Subcutaneous abdominal adipose tissue (tissue), 5 donors: ENCODE results near the gene VAV2.

Experiments used
- H3K27ac ChIP-seq: one replicate; pipeline ENCODE4 v1.7.0; 2013; ENCODE audit warnings: low read depth, mild to moderate bottlenecking, inconsistent platforms, low read length, moderate library complexity
- H3K27me3 ChIP-seq, 5 donors: one replicate each; pipeline ENCODE4 v1.7.0; 2013; ENCODE audit warnings: low read length in 5 of 5, inconsistent platforms in 1 of 5; ENCODE audit not compliant: control insufficient read depth in 5 of 5, insufficient read depth in 4 of 5
- H3K36me3 ChIP-seq, 5 donors: one replicate each; pipeline ENCODE4 v1.7.0; 2013; ENCODE audit warnings: low read length in 5 of 5; ENCODE audit not compliant: control insufficient read depth in 5 of 5, insufficient read depth in 5 of 5
- H3K4me1 ChIP-seq, 5 donors: one replicate each; pipeline ENCODE4 v1.7.0; 2013; ENCODE audit warnings: low read length in 5 of 5, mild to moderate bottlenecking in 3 of 5, moderate library complexity in 1 of 5; ENCODE audit not compliant: control insufficient read depth in 5 of 5, insufficient read depth in 5 of 5
- H3K4me3 ChIP-seq, 5 donors: one replicate each; pipeline ENCODE4 v1.7.0; 2013; ENCODE audit warnings: low read length in 5 of 5, low read depth in 1 of 5
- H3K9ac ChIP-seq, 5 donors: one replicate each; pipeline ENCODE4 v1.7.0; 2013; ENCODE audit warnings: low read length in 5 of 5, mild to moderate bottlenecking in 4 of 5, moderate library complexity in 3 of 5
- H3K9me3 ChIP-seq, 5 donors: one replicate each; pipeline ENCODE4 v1.7.0; 2013; ENCODE audit warnings: low read length in 5 of 5; ENCODE audit not compliant: control insufficient read depth in 5 of 5
- donor health status: healthy.
- donor health status: healthy.
- donor health status: healthy.
- donor health status: healthy.
- donor health status: healthy.

The VAV2 gene

GRCh38 chr9:133805876-133806622 is 186.1 kb downstream of the VAV2 start:
- peaks cover 0 to 48% (median 24%) of the 10 kb centered on the region in 5 donors for H3K36me3 ChIP-seq
- H3K27me3 ChIP-seq = no peaks in the 10 kb centered on the region
- H3K27ac ChIP-seq = no peak overlapping the region
- peaks cover 0 to 26% (median 19%) of the 10 kb centered on the region in 5 donors for H3K4me1 ChIP-seq
- no peaks in the 10 kb centered on the region for H3K9me3 ChIP-seq
- no peak overlapping the region for H3K4me3 ChIP-seq
- no peak overlapping the region for H3K9ac ChIP-seq

DNA sequence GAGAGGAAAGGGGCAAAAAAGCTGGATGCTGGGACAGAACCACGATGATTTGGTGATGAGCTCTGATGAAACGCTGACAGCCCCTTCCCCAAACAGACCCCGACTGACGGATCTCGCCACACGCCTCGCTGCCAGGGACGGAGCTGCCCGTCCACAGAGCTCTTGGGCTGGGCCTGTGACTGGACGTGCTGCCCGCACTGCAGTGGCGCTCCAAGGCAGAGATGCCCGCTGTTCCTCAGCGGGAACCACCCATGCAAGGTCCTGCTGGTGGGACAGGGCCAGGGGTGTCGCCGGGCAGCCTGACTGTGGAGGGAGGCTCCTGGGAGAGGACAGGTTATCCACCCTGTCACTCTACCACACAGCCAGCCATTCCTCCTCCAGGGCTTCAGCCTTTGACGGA is 187.9 kb downstream of the VAV2 start:
- no peak overlapping the region for H3K9ac ChIP-seq
- peaks cover 0 to 38% (median 19%) of the 10 kb centered on the region in 5 donors for H3K36me3 ChIP-seq
- no peak overlapping the region for H3K27ac ChIP-seq
- H3K4me1 ChIP-seq = peaks cover 0 to 26% (median 19%) of the 10 kb centered on the region in 5 donors
- no peak overlapping the region for H3K4me3 ChIP-seq
- no peaks in the 10 kb centered on the region for H3K9me3 ChIP-seq
- no peaks in the 10 kb centered on the region for H3K27me3 ChIP-seq

- Histone ChIP-seq H3K4me1 (peaks cover 0 to 26% (median 19%) of the 10 kb centered on the region in 5 donors), H3K9ac (no peak overlapping the region), H3K27ac (no peak overlapping the region), H3K27me3 (no peaks in the 10 kb centered on the region), H3K4me3 (no peak overlapping the region), H3K36me3 (peaks cover 0 to 37% (median 16%) of the 10 kb centered on the region in 5 donors), H3K9me3 (no peaks in the 10 kb centered on the region)
Measured at GRCh38 chr9:133803745-133804144, 188.4 kb downstream of the VAV2 start.

DNA sequence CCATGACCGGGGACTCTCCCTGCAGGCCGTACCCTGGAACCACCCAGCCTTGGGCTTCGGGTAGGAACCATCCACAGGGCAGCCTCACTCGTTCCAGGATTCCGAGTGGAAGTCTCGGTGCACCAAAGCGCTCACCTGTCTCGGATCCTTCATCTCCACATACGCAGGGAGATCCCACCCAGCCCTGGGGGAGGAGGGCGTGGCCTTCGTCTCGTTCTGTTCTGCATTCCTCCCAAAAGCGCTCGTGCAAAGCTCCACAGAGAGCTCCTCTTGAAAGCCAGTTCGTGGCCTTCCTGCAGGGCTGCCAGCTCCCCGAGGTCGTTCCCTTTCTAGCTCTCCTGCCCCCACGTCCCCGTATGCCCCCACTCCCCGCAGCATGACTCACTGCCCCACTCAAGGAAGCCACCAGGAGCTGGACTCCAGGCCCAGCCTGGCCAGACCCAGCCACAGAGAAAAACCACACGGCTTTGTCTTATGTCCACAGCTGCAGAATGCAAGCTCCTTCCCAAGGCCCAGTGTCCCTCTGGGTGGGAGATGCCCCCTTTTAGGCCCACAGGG is 189.0 kb downstream of the VAV2 start:
- Histone ChIP-seq H3K9ac (no peak overlapping the region), H3K4me3 (no peak overlapping the region), H3K27ac (no peak overlapping the region), H3K36me3 (peaks cover 0 to 33% (median 12%) of the 10 kb centered on the region in 5 donors), H3K4me1 (peaks cover 0 to 26% (median 19%) of the 10 kb centered on the region in 5 donors), H3K27me3 (no peaks in the 10 kb centered on the region), H3K9me3 (no peaks in the 10 kb centered on the region)

DNA sequence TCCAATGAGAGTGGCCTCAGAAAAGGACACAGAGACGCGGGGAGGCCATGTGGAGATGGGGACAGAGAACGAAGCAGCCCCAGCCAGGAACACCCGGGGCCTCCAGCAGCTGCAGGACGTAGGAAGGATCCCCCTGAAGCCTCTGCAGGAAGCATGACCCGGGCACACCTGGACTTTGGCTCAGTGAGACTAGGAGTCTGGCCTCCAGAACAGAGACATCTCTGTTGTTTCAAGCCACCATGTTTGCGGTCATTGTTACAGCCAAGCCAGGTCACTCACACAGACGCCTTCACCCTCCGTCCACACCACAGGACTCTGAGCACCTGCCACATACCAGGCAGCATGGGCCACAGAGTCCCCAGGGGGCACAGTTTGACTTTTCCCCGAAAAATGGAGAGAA is 190.4 kb downstream of the VAV2 start:
- no peaks in the 10 kb centered on the region for H3K27me3 ChIP-seq
- no peak overlapping the region for H3K9ac ChIP-seq
- no peak overlapping the region for H3K27ac ChIP-seq
- no peaks in the 10 kb centered on the region for H3K9me3 ChIP-seq
- H3K4me3 ChIP-seq = no peak overlapping the region
- H3K4me1 ChIP-seq = peaks cover 0 to 26% (median 19%) of the 10 kb centered on the region in 5 donors
- peaks cover 0 to 23% (median 7%) of the 10 kb centered on the region in 5 donors for H3K36me3 ChIP-seq

- Histone ChIP-seq H3K9me3 (no peaks in the 10 kb centered on the region), H3K27ac (no peak overlapping the region), H3K27me3 (no peaks in the 10 kb centered on the region), H3K36me3 (peaks cover 0 to 15% (median under 1%) of the 10 kb centered on the region in 5 donors), H3K9ac (no peak overlapping the region), H3K4me3 (no peak overlapping the region), H3K4me1 (peaks cover 0 to 26% (median 19%) of the 10 kb centered on the region in 5 donors)
Measured at GRCh38 chr9:133800266-133800665, 191.9 kb downstream of the VAV2 start.

GRCh38 chr9:133799716-133800115 is 192.4 kb downstream of the VAV2 start:
- Histone ChIP-seq H3K36me3 (peaks cover 0 to 16% (median under 1%) of the 10 kb centered on the region in 5 donors), H3K9ac (no peak overlapping the region), H3K4me3 (no peak overlapping the region), H3K27me3 (no peaks in the 10 kb centered on the region), H3K4me1 (peaks cover 0 to 26% (median 19%) of the 10 kb centered on the region in 5 donors), H3K9me3 (no peaks in the 10 kb centered on the region), H3K27ac (no peak overlapping the region)

GRCh38 chr9:133799106-133799505 is 193.0 kb downstream of the VAV2 start:
- Histone ChIP-seq H3K9ac (no peak overlapping the region), H3K4me1 (peaks cover 0 to 26% (median 19%) of the 10 kb centered on the region in 5 donors), H3K4me3 (no peak overlapping the region), H3K9me3 (no peaks in the 10 kb centered on the region), H3K36me3 (peaks cover 0 to 14% (median 3%) of the 10 kb centered on the region in 5 donors), H3K27me3 (no peaks in the 10 kb centered on the region), H3K27ac (no peak overlapping the region)

- Histone ChIP-seq H3K9ac (no peak overlapping the region), H3K4me1 (peaks cover 2 to 22% (median 19%) of the 10 kb centered on the region in 5 donors), H3K27ac (no peak overlapping the region), H3K4me3 (no peak overlapping the region), H3K36me3 (peaks cover 0 to 14% (median 3%) of the 10 kb centered on the region in 5 donors), H3K27me3 (no peaks in the 10 kb centered on the region), H3K9me3 (no peaks in the 10 kb centered on the region)
Measured at GRCh38 chr9:133798160-133798559, 194.0 kb downstream of the VAV2 start.

DNA sequence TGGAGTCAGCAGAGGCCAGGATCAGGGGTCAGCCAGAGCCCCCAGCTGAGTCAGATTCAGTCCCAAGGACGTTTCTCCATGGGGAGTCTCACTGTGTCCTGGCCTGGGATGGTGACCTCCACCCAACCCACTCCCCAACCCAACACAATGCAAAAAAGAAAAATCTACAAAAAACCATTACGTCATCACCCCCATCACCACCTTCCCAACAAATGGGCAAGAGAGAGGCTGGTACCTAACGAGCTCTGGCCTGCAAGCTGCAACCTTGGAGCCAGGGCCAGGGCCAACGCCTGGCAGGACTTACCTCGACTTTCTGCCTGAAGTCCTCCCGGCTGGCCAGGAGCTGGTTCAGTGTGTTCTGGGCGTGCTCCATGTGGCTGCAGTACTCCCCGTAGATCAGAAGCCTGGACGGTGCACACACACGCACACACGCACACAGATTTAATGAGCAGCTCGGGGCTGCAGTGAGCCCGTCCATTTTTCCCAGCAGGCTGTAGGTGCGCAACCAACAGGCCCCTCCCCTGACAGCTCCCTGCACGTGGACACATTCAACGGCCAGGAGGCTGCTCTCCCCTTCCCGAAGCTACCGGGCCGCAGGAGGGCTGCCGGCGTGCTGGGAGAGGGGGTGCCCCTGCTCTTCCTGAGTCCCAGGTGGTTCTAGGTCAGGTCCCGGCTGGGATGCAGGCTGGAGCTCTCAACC is 194.6 kb downstream of the VAV2 start:
- H3K27ac ChIP-seq = no peak overlapping the region
- H3K4me1 ChIP-seq = peaks cover 2 to 22% (median 20%) of the 10 kb centered on the region in 5 donors
- H3K36me3 ChIP-seq = peaks cover 0 to 14% (median 3%) of the 10 kb centered on the region in 5 donors

More for the DNA sequence above, 194.6 kb downstream of the VAV2 start:
- no peaks in the 10 kb centered on the region for H3K9me3 ChIP-seq
- no peaks in the 10 kb centered on the region for H3K27me3 ChIP-seq
- H3K9ac ChIP-seq = no peak overlapping the region
- H3K4me3 ChIP-seq = no peak overlapping the region
